Loucy (cell line): ENCODE measurements around the gene TOMT.
A peak's percentile ranks its signal among the peaks of the same experiment; 100 is the strongest.

ENCODE experiments used
- H2AFZ ChIP-seq: fragments of 200-600 bp; sonication (generic); 2 replicates; pipeline ENCODE4 v1.6.0; 2016; ENCODE audit warnings: antibody characterized with exemption, mild to moderate bottlenecking, low read length, moderate library complexity
- H3F3A ChIP-seq: fragments of 200-600 bp; 2 replicates; pipeline ENCODE4 v1.6.0; 2016; ENCODE audit warnings: antibody characterized with exemption, low read depth, mild to moderate bottlenecking
- H3K27me3 ChIP-seq: fragments of 200-600 bp; sonication (generic); 2 replicates; pipeline ENCODE4 v1.6.1; 2014; ENCODE audit warnings: low read length, mild to moderate bottlenecking; ENCODE audit not compliant: insufficient read depth, poor library complexity, severe bottlenecking
- H3K36me3 ChIP-seq: fragments of 200-600 bp; sonication (generic); 2 replicates; pipeline ENCODE4 v1.6.1; 2016; ENCODE audit warnings: low read length; ENCODE audit not compliant: insufficient read depth
- H3K4me1 ChIP-seq: fragments of 200-600 bp; sonication (generic); 2 replicates; pipeline ENCODE4 v1.5.1; 2014; ENCODE audit warnings: low read length, mild to moderate bottlenecking; ENCODE audit not compliant: insufficient read depth, poor library complexity, severe bottlenecking
- H3K4me2 ChIP-seq: fragments of 200-600 bp; sonication (generic); 2 replicates; pipeline ENCODE4 v1.6.0; 2014; ENCODE audit warnings: antibody characterized with exemption, low read length, low read depth, mild to moderate bottlenecking; ENCODE audit not compliant: poor library complexity, severe bottlenecking
- H3K4me3 ChIP-seq: fragments of 200-600 bp; sonication (generic); 2 replicates; pipeline ENCODE4 v1.5.1; 2014; ENCODE audit warnings: low read length, mild to moderate bottlenecking, mixed read lengths; ENCODE audit not compliant: poor library complexity, severe bottlenecking
- H3K79me2 ChIP-seq: fragments of 200-600 bp; sonication (generic); 2 replicates; pipeline ENCODE4 v1.6.1; 2014; ENCODE audit warnings: low read length; ENCODE audit not compliant: insufficient read depth
- H3K9ac ChIP-seq: fragments of 200-600 bp; sonication (generic); 2 replicates; pipeline ENCODE4 v1.6.0; 2014; ENCODE audit warnings: mild to moderate bottlenecking, low read depth, low read length, moderate library complexity; ENCODE audit not compliant: poor library complexity, severe bottlenecking
- H3K9me2 ChIP-seq: fragments of 200-600 bp; sonication (generic); replicated peaks from 2 replicates; pipeline ENCODE4 v1.6.1; 2016; ENCODE audit warnings: low read depth, low read length, mixed read lengths
- H3K9me3 ChIP-seq: fragments of 200-600 bp; sonication (generic); 2 replicates; pipeline ENCODE4 v1.6.1; 2014; ENCODE audit warnings: mild to moderate bottlenecking, antibody characterized with exemption, low read length, low read depth; ENCODE audit not compliant: insufficient read depth
- H4K20me1 ChIP-seq: fragments of 200-600 bp; sonication (generic); 2 replicates; pipeline ENCODE4 v1.6.0; 2014; ENCODE audit warnings: antibody characterized with exemption, low read length, mild to moderate bottlenecking; ENCODE audit not compliant: insufficient read depth, poor library complexity, severe bottlenecking
- CTCF ChIP-seq: fragments of 200-600 bp; sonication (generic); conservative IDR thresholded peaks from 2 replicates; pipeline ENCODE4 v1.5.1; 2014; ENCODE audit warnings: mild to moderate bottlenecking, antibody characterized with exemption, low read length
- EZH2phosphoT487 ChIP-seq: fragments of 200-600 bp; IDR thresholded peaks from 2 replicates; pipeline ENCODE4 v1.6.1; 2018; ENCODE audit warnings: antibody characterized with exemption, mild to moderate bottlenecking, moderate library complexity, borderline replicate concordance

Gene TOMT

GRCh38 chr11:72111300-72112142 is 5.8 kb downstream of the TOMT start:
- H4K20me1 ChIP-seq = no peaks in the 10 kb centered on the region
- H3K4me1 ChIP-seq = peaks cover 16% of the 10 kb centered on the region
- H3K9me3 ChIP-seq = no peaks in the 10 kb centered on the region
- peaks cover 9% of the 10 kb centered on the region; the same call in 1 of the 2 replicates for H3K79me2 ChIP-seq
- H3K9ac ChIP-seq = peak overlapping the region; percentile 94
- H2AFZ ChIP-seq = peak overlapping the region; percentile 48
- H3K27me3 ChIP-seq = peaks cover 18% of the 10 kb centered on the region
- peak overlapping the region; percentile 95 for H3K4me3 ChIP-seq
- H3K9me2 ChIP-seq = no peaks in the 10 kb centered on the region
- no peaks in the 10 kb centered on the region for H3F3A ChIP-seq
- H3K36me3 ChIP-seq = no peaks in the 10 kb centered on the region
- TF ChIP-seq EZH2phosphoT487 = no peak
- TF ChIP-seq CTCF = no peak
- H3K4me2 ChIP-seq = peak overlapping the region; percentile 95

- peaks cover 16% of the 10 kb centered on the region for H3K4me1 ChIP-seq
- H3F3A ChIP-seq = no peaks in the 10 kb centered on the region
- H3K9ac ChIP-seq = peak within 1 kb of the TSS; percentile 94
- H2AFZ ChIP-seq = peak within 1 kb of the TSS; percentile 87
- peaks cover 9% of the 10 kb centered on the region; the same call in 1 of the 2 replicates for H3K79me2 ChIP-seq
- H3K36me3 ChIP-seq = no peaks in the 10 kb centered on the region
- peaks cover 18% of the 10 kb centered on the region for H3K27me3 ChIP-seq
- H3K4me2 ChIP-seq = peak within 1 kb of the TSS; percentile 97
- no peak for TF ChIP-seq EZH2phosphoT487
- TF ChIP-seq CTCF = no peak
- no peaks in the 10 kb centered on the region for H3K9me2 ChIP-seq
- H3K9me3 ChIP-seq = no peaks in the 10 kb centered on the region
- H3K4me3 ChIP-seq = peak within 1 kb of the TSS; percentile 95
- no peaks in the 10 kb centered on the region for H4K20me1 ChIP-seq
Measured at GRCh38 chr11:72112143-72112977, 6.6 kb downstream of the TOMT start, which contains the start of gene ANAPC15. Gene ANAPC15, minus strand, starts transcription at chr11:72112695. Its CDS starts 1,419 bp downstream, at chr11:72111276.

GRCh38 chr11:72112978-72113808 is 7.5 kb downstream of the TOMT start:
- peak overlapping the region; percentile 87 for H2AFZ ChIP-seq
- no peaks in the 10 kb centered on the region for H3K9me2 ChIP-seq
- peak overlapping the region; percentile 95 for H3K4me3 ChIP-seq
- no peaks in the 10 kb centered on the region for H3F3A ChIP-seq
- H3K36me3 ChIP-seq = no peaks in the 10 kb centered on the region
- no peaks in the 10 kb centered on the region for H3K9me3 ChIP-seq
- H3K9ac ChIP-seq = peak overlapping the region; percentile 94
- H3K27me3 ChIP-seq = peaks cover 18% of the 10 kb centered on the region
- peaks cover 16% of the 10 kb centered on the region for H3K4me1 ChIP-seq
- peaks cover 9% of the 10 kb centered on the region; the same call in 1 of the 2 replicates for H3K79me2 ChIP-seq
- H4K20me1 ChIP-seq = no peaks in the 10 kb centered on the region
- peak overlapping the region; percentile 97 for H3K4me2 ChIP-seq
- TF ChIP-seq EZH2phosphoT487 = no peak
